Right atrium auricular region (tissue), 2 donors: Measurements from ENCODE around the gene CEACAM16. TPM values are rescaled to one million over a fixed set of nuclear protein-coding genes. Genes with fewer than 3 reads are reported as not detected.

Experiments used
- DNase-seq: peaks from one replicate; pipeline ENCODE4 v3.0.0-alpha.2; 2019; ENCODE audit warnings: low spot score
- H3K27ac ChIP-seq, 2 donors: fragments of 200-600 bp; sonication (generic); 1 replicate in 1 of 2; 2 replicates in 1 of 2; pipeline ENCODE4 v1.5.1; 2016 to 2019
- H3K27me3 ChIP-seq, 2 donors: fragments of 200-600 bp; sonication (generic); one replicate each; pipeline versions ENCODE4 v1.5.1 to v1.6.0; 2017 to 2019
- H3K36me3 ChIP-seq: fragments of 200-600 bp; sonication (generic); one replicate; pipeline ENCODE4 v1.5.1; 2016
- H3K4me1 ChIP-seq, 2 donors: fragments of 200-600 bp; sonication (generic); one replicate each; pipeline versions ENCODE4 v1.5.1 to v1.6.0; 2017 to 2019
- H3K4me3 ChIP-seq, 2 donors: fragments of 200-600 bp; sonication (generic); 1 replicate in 1 of 2; 2 replicates in 1 of 2; pipeline ENCODE4 v1.5.1; 2017 to 2019; ENCODE audit warnings: mild to moderate bottlenecking in 1 of 2, moderate library complexity in 1 of 2
- H3K9me3 ChIP-seq, 2 donors: fragments of 200-600 bp; sonication (generic); one replicate each; pipeline ENCODE4 v1.5.1; 2019
- total RNA-seq, 2 donors: library from RNA; depleted of rRNA; stranded (reverse); fragments of >200 nt; gene quantifications; one replicate each; pipeline ENCODE4 v1.1.0, GENCODE V29; 2016
- TF ChIP-seq, protein P1 (sequence below), 2 donors: fragments of 200-600 bp; sonication (generic); IDR thresholded peaks; one replicate each; pipeline ENCODE4 v1.5.1; 2019; ENCODE audit warnings: antibody characterized with exemption in 2 of 2

The CEACAM16 gene
- total RNA-seq, 2 donors from 2014 or later: not detected

DNA sequence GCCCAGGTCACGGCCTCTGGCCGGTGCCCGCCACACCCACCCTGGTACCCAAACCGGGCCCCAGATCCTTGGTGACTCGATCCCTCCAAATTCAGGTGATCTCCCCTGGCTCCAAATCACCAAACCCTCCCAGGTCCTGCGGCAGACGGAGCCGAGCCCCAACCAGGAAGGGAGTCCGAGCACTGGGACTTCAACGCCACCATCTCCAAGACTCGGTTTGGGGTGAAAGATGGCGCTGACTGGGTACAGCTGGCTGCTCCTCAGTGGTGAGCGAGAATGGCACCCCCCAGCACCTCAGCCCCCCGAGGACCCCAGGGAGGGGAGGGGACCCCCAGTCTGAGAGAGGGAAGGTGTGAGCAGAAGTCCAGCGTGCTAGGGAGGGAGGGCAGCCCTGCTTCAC, 2.3 kb downstream of the CEACAM16 start:
- Histone ChIP-seq H3K27ac (no peak overlapping the region), H3K4me3 (no peak overlapping the region), H3K9me3 (no peaks in the 10 kb centered on the region), H3K27me3 (no peaks in the 10 kb centered on the region), H3K4me1 (no peaks in the 10 kb centered on the region), H3K36me3 (no peaks in the 10 kb centered on the region)
- no peak for DNase-seq
- TF ChIP-seq, protein P1, sequence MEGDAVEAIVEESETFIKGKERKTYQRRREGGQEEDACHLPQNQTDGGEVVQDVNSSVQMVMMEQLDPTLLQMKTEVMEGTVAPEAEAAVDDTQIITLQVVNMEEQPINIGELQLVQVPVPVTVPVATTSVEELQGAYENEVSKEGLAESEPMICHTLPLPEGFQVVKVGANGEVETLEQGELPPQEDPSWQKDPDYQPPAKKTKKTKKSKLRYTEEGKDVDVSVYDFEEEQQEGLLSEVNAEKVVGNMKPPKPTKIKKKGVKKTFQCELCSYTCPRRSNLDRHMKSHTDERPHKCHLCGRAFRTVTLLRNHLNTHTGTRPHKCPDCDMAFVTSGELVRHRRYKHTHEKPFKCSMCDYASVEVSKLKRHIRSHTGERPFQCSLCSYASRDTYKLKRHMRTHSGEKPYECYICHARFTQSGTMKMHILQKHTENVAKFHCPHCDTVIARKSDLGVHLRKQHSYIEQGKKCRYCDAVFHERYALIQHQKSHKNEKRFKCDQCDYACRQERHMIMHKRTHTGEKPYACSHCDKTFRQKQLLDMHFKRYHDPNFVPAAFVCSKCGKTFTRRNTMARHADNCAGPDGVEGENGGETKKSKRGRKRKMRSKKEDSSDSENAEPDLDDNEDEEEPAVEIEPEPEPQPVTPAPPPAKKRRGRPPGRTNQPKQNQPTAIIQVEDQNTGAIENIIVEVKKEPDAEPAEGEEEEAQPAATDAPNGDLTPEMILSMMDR (IDR thresholded peaks at IDR 0.05): no peak

DNA sequence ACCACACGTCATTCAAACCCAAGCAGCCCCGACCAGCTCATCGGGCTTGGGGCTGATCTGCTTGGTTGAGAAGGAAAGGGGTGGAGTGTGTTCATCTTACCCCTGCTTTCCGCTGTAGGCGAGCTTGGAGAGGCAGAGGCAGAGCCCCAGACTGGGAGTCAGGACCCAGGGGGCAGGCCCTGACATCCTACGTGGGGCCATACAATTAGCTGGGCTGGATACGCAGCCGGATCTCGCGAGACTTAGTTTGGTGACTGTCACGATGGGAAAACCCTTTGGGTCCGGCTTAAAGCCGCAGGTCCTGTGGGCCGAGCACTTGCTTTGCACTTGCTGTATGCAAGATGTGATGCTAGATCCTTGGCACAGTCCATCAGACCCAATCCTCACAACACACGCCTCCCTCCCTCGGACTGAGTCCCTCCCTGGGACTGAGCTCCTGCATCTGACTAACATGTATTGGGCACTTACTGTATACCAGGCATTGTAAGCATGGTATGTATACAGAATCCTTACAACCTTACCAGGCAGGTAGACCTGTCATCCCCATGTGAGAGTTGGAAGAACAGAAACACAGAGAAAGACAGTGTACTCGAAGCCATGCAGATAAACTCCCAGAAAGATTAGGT, 3.7 kb downstream of the CEACAM16 start:
- DNase-seq: no peak
- Histone ChIP-seq H3K4me3 (no peak overlapping the region), H3K4me1 (no peaks in the 10 kb centered on the region), H3K27ac (no peak overlapping the region), H3K36me3 (no peaks in the 10 kb centered on the region), H3K9me3 (no peaks in the 10 kb centered on the region), H3K27me3 (no peaks in the 10 kb centered on the region)
- TF ChIP-seq, protein P1 (IDR thresholded peaks at IDR 0.05): no peak

DNA sequence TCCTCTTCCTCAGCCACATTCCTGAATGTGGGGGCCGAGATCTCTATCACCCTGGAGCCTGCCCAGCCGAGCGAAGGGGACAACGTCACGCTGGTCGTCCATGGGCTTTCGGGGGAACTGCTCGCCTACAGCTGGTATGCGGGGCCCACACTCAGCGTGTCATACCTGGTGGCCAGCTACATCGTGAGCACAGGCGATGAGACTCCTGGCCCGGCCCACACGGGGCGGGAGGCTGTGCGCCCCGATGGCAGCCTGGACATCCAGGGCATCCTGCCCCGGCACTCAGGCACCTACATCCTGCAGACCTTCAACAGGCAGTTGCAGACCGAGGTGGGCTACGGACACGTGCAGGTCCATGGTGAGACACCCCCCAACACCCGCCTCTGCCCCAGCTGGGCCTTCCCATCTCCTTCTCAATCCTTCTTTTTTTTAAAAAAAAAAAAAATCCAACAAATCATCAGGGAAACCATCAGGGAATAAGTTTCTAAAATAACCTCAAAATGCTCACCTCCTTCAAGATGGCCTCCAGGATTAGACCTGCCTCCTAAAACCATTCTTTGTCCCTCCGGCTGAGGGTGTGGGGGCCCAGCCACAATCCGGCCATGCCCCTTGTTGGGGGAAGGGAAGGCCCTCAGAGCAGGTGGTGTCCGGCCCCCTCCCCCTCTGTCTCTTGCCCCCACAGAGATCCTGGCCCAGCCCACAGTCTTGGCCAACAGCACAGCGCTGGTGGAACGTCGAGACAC, 4.6 kb downstream of the CEACAM16 start:
- TF ChIP-seq, protein P1 (IDR thresholded peaks at IDR 0.05): no peak
- H3K4me1 ChIP-seq: no peaks in the 10 kb centered on the region
- no peaks in the 10 kb centered on the region for H3K36me3 ChIP-seq
- no peak overlapping the region for H3K4me3 ChIP-seq
- no peaks in the 10 kb centered on the region for H3K27me3 ChIP-seq
- H3K27ac ChIP-seq: no peak overlapping the region
- H3K9me3 ChIP-seq: no peaks in the 10 kb centered on the region
- no peak for DNase-seq

DNA sequence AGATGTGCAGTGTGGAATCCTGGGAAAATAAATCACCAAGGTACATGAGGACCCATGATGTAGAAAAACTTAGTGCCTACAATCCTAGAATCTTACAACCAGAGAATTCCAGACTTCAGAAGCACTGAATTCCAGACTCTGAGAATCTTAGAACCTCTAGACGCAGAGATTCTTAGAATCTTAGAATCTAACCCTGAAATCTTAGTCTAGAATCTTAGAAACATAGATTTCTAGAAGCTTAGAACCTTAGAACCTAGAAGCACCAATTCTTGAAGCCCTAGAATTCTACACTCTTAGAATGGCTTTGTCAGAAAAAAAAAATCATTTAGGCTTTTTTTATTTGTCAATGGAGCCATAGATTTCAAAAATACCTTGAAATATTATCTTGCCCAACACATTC, 6.0 kb downstream of the CEACAM16 start:
- H3K4me1 ChIP-seq: no peaks in the 10 kb centered on the region
- no peak overlapping the region for H3K4me3 ChIP-seq
- H3K27ac ChIP-seq: no peak overlapping the region
- no peak for DNase-seq
- TF ChIP-seq, protein P1 (IDR thresholded peaks at IDR 0.05): no peak
- H3K9me3 ChIP-seq: no peaks in the 10 kb centered on the region
- H3K27me3 ChIP-seq: no peaks in the 10 kb centered on the region
- no peaks in the 10 kb centered on the region for H3K36me3 ChIP-seq

DNA sequence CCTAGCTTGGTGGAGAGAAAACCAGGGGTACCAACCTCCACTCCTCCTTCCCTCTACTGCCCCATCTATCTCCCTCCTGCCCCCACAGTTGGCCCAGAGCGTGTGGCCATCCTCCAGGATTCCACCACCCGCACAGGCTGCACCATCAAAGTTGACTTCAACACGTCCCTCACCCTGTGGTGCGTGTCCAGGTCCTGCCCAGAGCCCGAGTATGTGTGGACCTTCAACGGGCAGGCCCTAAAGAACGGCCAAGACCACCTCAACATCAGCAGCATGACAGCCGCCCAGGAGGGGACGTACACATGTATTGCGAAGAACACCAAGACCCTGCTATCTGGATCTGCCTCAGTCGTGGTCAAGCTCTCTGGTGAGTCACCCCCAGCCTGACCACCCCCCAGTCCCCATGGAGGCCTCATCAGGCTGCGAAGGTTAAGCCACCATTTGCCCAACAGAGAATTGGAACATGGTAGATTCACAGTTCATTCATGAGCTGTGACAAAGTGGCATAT, 6.6 kb downstream of the CEACAM16 start:
- H3K27me3 ChIP-seq: no peaks in the 10 kb centered on the region
- no peak for DNase-seq
- no peaks in the 10 kb centered on the region for H3K4me1 ChIP-seq
- no peak overlapping the region for H3K27ac ChIP-seq
- H3K9me3 ChIP-seq: no peaks in the 10 kb centered on the region
- TF ChIP-seq, protein P1 (IDR thresholded peaks at IDR 0.05): no peak
- H3K36me3 ChIP-seq: no peaks in the 10 kb centered on the region
- no peak overlapping the region for H3K4me3 ChIP-seq
